Memory B cell (primary cell): ENCODE results near the gene GRK1.

Source experiments
- ATAC-seq: fragments of 150-1000 bp; cut with Tn5 transposase; 2 replicates; pipeline ENCODE4 v1.10.0; 2021; ENCODE audit warnings: low read depth, mild to moderate bottlenecking, moderate library complexity
- DNase-seq, 2 donors: peaks; one replicate each; pipeline ENCODE4 v3.0.0; 2022; ENCODE audit warnings: low spot score in 2 of 2
- H3K27ac Mint-ChIP-seq: one replicate; pipeline ENCODE4 v1.8.0; 2022; ENCODE audit warnings: mild to moderate bottlenecking, moderate library complexity, mixed read lengths
- H3K27me3 Mint-ChIP-seq: one replicate; pipeline ENCODE4 v1.8.0; 2022; ENCODE audit warnings: mixed read lengths
- H3K36me3 Mint-ChIP-seq: one replicate; pipeline ENCODE4 v1.8.0; 2022; ENCODE audit warnings: mild to moderate bottlenecking, mixed read lengths
- H3K4me1 Mint-ChIP-seq: one replicate; pipeline ENCODE4 v1.8.0; 2022; ENCODE audit warnings: mixed read lengths
- H3K4me3 Mint-ChIP-seq: one replicate; pipeline ENCODE4 v1.8.0; 2022; ENCODE audit warnings: mild to moderate bottlenecking, moderate library complexity, mixed read lengths
- H3K9me3 Mint-ChIP-seq: one replicate; pipeline ENCODE4 v1.8.0; 2022; ENCODE audit warnings: mixed read lengths

The GRK1 gene

DNA sequence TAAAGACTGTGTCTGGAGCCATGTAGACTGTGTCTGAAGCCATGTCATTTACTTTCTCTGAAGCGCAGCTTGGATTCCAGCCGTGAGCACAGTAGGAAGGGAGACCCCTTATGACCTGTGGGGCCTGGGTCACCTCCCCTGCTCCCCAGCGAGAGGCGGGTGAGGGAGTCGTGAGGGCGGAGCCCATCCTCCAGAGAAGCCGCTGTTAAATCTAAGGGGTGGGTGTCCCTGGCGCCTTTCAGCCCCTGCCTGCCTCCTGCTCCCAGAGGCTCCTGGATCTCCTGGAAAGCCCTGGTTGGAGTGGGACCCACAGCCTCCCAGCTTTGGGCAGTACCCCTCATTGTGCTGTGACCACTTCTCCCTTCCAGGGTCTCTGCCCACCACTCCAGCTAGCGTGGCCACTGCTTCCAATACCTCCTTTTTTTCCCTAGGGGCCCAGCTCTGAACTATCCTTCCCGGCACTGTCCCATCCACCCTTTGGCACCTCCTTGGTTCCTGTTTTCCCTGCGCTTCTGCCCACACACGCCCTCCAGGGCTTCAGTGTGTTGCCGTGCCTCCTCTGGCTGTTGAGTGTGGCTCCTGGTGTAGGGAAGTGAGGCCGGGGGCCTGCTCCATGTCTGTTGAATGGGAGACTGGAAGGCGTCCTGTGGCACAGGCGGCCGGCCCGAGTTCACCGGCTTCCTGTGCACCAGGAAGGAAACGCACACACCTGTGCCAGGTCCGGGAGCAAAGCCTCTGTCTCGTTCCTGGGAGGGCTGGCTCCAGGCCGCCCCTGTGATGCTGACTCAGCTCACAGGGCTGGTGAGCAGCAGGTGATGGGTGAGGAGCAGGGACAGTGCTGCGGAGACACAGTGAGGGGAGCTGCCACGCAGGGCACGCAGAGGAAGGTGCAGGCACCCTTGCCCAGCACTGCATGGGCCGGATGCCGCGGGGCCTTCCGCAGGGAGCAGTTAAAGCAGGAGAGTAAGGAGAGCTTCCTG lies 38.4 kb upstream of the GRK1 start:
- Mint-ChIP-seq H3K27ac (no peak overlapping the region), H3K4me1 (peaks cover 8% of the 10 kb centered on the region), H3K4me3 (no peak overlapping the region), H3K9me3 (no peaks in the 10 kb centered on the region), H3K36me3 (peaks cover 22% of the 10 kb centered on the region), H3K27me3 (no peaks in the 10 kb centered on the region)
- DNase-seq (no peak), ATAC-seq (no peak)

DNA sequence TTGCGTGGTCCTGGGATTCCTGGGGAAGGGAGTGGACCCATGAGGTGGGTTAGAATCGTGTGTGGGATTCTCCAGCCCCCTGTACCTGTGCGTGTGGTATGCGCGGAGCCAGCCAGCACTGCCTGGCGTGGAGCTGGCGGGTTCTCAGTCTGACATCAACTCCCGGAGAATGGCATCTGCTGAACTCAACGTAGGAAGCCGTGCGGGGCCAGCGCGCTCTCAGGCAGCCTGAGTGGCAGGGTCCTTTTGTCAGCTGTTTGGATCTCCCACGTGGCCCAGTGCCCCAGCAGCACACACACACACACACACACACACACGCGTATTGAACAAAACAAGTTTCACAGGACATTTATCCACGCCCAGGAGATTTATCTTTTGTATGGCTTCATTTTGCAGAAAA lies 37.2 kb upstream of the GRK1 start:
- DNase-seq (no peak), ATAC-seq (no peak)
- H3K27ac Mint-ChIP-seq: no peak overlapping the region
- no peaks in the 10 kb centered on the region for H3K27me3 Mint-ChIP-seq
- no peaks in the 10 kb centered on the region for H3K9me3 Mint-ChIP-seq
- H3K36me3 Mint-ChIP-seq: peaks cover 20% of the 10 kb centered on the region
- H3K4me1 Mint-ChIP-seq: peaks cover 5% of the 10 kb centered on the region
- no peak overlapping the region for H3K4me3 Mint-ChIP-seq

GRCh38 chr13:113630296-113630695 lies 36.7 kb upstream of the GRK1 start:
- Mint-ChIP-seq H3K4me1 (peaks cover 5% of the 10 kb centered on the region), H3K36me3 (peaks cover 17% of the 10 kb centered on the region), H3K27me3 (no peaks in the 10 kb centered on the region), H3K9me3 (no peaks in the 10 kb centered on the region), H3K4me3 (no peak overlapping the region), H3K27ac (no peak overlapping the region)
- ATAC-seq: no peak
- no peak for DNase-seq

DNA sequence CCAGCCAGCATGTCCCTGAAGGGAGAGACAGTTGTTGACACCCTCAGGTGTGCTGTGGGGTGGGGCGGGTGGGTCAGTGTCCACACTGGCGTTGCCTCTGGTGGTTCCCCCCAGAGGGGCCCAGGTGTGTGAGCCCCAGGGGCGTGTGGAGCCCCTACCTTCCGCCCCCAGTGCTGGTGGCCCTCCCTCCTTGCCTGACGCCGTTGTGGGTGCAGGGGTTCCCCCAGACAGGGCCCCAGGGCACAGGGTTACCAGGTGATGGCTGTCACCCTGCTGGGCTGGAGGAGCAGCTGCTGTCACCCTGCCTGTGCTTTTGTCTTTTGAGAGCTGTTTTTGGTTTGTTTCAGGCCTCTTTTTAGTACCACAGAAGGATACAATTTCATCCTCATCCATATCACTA lies 36.2 kb upstream of the GRK1 start:
- H3K4me3 Mint-ChIP-seq: no peak overlapping the region
- H3K27me3 Mint-ChIP-seq: no peaks in the 10 kb centered on the region
- peaks cover 5% of the 10 kb centered on the region for H3K4me1 Mint-ChIP-seq
- no peaks in the 10 kb centered on the region for H3K9me3 Mint-ChIP-seq
- DNase-seq: no peak
- H3K36me3 Mint-ChIP-seq: peaks cover 18% of the 10 kb centered on the region
- ATAC-seq: no peak
- no peak overlapping the region for H3K27ac Mint-ChIP-seq

DNA sequence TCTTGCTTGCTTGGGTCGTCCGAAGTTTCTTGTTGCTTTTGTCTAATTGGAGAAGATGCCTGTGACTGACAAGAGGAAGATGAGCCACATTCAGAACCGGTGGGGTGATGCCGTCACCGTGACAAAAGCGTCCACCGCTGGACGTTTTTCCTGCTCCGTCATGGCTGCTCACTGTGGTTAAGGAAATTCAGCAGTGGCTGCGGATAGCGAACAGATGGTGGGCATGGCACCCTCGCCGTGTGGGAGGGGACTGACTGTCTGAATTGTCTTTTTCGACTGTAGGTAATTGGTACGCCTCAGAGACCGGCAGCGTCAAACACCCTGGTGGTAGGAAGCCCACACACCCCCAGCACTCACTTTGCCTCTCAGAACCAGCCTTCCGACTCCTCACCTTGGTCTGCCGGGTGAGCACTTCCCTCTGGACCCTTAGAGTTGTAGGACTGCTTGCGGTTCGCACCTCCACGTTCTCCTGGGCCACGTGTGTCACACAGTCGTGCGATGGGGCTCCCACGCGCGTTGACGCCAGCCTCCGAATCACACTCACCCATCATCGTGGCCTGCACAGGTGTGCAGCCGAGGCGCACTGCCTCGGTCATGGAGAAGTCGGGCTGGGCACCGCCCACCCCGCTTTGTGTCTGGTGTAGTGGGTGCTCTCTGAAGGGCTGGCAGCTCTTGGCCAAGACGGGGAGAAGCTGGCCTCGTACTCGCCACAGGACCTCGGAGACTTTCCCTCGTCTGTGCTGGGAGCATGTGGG lies 35.5 kb upstream of the GRK1 start:
- no peaks in the 10 kb centered on the region for H3K9me3 Mint-ChIP-seq
- H3K36me3 Mint-ChIP-seq: peaks cover 19% of the 10 kb centered on the region
- no peak for ATAC-seq
- H3K4me3 Mint-ChIP-seq: no peak overlapping the region
- no peaks in the 10 kb centered on the region for H3K27me3 Mint-ChIP-seq
- H3K27ac Mint-ChIP-seq: no peak overlapping the region
- H3K4me1 Mint-ChIP-seq: peaks cover 5% of the 10 kb centered on the region
- no peak for DNase-seq

DNA sequence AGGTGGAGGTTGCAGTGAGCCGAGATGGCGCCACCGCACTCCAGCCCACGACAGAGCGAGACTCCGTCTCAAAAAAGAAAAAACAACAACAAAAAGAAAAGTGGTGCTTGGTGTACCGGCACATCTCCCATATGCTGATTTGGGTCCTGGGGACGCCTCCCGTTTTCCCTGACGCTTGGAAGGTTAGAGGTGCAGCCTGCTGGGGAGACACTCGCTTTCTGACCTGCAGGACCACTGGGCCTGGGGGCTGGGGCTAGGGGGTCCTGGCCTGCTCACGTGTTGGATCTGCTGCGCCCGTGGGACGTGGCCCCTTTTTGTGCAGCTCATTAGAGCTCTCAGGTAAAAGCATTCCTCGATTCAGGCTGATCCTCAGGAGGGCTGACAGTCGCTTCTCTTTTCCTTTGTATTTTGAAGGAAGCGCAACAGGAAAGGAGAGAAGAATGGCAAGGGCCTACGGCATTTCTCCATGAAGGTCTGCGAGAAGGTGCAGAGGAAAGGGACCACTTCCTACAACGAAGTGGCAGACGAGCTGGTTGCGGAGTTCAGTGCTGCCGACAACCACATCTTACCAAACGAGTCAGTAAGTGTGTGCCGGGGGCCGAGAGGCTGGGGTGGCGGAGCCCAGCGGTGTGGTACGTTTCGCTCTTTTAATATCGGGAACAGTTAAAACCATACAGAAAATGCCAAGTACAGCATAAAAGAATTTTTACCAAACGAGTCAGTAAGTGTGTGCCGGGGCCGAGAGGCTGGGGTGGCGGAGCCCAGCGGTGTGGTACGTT lies 34.1 kb upstream of the GRK1 start:
- Mint-ChIP-seq H3K36me3 (peaks cover 27% of the 10 kb centered on the region), H3K27me3 (no peaks in the 10 kb centered on the region), H3K4me3 (no peak overlapping the region), H3K27ac (no peak overlapping the region), H3K9me3 (no peaks in the 10 kb centered on the region), H3K4me1 (peaks cover 5% of the 10 kb centered on the region)
- ATAC-seq (no peak), DNase-seq (no peak)

GRCh38 chr13:113633485-113633873 lies 33.5 kb upstream of the GRK1 start:
- Mint-ChIP-seq H3K27me3 (no peaks in the 10 kb centered on the region), H3K36me3 (peaks cover 30% of the 10 kb centered on the region), H3K4me1 (peaks cover 5% of the 10 kb centered on the region), H3K9me3 (no peaks in the 10 kb centered on the region), H3K4me3 (no peak overlapping the region), H3K27ac (no peak overlapping the region)
- ATAC-seq: no peak
- DNase-seq: no peak

DNA sequence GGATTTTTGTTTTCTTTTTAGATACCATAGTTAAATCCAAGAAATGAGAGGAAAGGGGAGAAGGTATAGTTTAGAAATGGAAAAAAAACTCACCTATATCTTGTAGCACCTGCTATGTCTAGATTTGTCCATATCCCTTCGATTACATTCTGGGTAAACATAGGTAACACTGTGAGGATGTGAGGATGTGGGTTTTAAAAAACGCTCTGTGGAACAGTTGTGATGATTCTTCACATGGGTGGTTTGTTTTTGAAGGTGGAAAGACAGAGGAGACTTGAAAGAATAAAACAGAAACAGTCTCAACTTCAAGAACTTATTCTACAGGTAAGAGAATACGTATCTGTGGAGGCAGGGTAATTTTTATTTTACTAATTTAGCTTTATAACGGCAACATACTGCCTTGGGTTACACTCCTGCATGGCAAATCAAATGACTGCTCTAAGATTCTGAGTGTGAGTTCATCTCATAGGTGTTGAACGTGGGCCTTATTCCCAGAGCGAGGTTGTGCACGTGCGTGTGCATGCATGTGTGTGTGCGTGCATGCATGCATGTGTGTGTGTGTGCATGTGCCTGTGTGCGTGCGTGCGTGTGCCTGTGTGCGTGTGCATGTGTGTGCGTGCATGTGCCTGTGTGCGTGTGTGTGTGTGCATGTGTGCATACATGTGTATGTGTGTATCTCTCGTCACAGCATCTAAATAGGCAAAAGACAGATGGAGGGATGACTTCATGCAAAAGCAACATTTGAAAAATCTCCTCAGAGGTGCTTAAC lies 32.6 kb upstream of the GRK1 start:
- Mint-ChIP-seq H3K36me3 (peaks cover 30% of the 10 kb centered on the region), H3K27ac (no peak overlapping the region), H3K4me1 (no peaks in the 10 kb centered on the region), H3K4me3 (no peak overlapping the region), H3K9me3 (no peaks in the 10 kb centered on the region), H3K27me3 (no peaks in the 10 kb centered on the region)
- ATAC-seq (no peak), DNase-seq (no peak)

DNA sequence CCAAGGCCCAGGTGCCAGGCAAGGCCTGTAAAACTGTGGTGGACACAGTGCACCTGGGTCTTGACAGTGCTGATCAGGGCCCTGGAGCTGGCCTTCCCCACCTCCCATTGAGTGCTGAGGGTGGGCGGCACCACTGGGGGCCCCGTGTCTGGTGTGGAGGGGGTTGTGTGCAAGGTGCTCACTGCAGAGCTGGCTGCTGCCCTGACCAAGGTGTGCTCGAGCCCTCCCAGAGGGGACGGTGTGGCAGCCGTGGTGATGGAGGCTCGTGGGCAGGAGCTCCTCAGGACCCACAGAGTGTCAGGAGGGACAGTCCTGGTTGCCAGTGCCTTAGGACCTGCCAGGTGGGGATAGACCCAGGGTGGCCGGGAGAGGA lies 32.0 kb upstream of the GRK1 start:
- no peaks in the 10 kb centered on the region for H3K9me3 Mint-ChIP-seq
- H3K4me1 Mint-ChIP-seq: no peaks in the 10 kb centered on the region
- H3K36me3 Mint-ChIP-seq: peaks cover 35% of the 10 kb centered on the region
- DNase-seq (no peak), ATAC-seq (no peak)
- H3K4me3 Mint-ChIP-seq: no peak overlapping the region
- H3K27ac Mint-ChIP-seq: no peak overlapping the region
- no peaks in the 10 kb centered on the region for H3K27me3 Mint-ChIP-seq

DNA sequence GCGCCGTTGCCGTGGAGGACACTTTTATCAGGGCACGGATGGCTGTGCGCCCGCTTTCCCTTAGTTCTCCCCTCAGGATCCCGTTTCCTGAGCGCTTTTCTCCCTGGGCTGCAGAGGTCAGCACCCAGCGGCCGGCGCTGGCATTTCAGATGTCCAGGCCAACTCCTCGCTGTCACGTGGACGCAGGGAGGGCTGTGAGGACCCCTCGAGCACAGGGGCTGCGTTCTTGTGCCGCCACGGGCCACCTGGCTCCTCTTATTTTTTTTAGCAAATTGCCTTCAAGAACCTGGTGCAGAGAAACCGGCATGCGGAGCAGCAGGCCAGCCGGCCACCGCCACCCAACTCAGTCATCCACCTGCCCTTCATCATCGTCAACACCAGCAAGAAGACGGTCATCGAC lies 31.3 kb upstream of the GRK1 start:
- DNase-seq: no peak

GRCh38 chr13:113636266-113636963 lies 30.6 kb upstream of the GRK1 start:
- no peaks in the 10 kb centered on the region for H3K4me1 Mint-ChIP-seq
- no peaks in the 10 kb centered on the region for H3K9me3 Mint-ChIP-seq
- ATAC-seq (no peak), DNase-seq (no peak)
- no peaks in the 10 kb centered on the region for H3K27me3 Mint-ChIP-seq
- H3K27ac Mint-ChIP-seq: no peak overlapping the region
- no peak overlapping the region for H3K4me3 Mint-ChIP-seq
- peaks cover 44% of the 10 kb centered on the region for H3K36me3 Mint-ChIP-seq

More for the DNA sequence above, 31.3 kb upstream of the GRK1 start:
- ATAC-seq: no peak
- H3K4me1 Mint-ChIP-seq: no peaks in the 10 kb centered on the region
- H3K27me3 Mint-ChIP-seq: no peaks in the 10 kb centered on the region
- no peaks in the 10 kb centered on the region for H3K9me3 Mint-ChIP-seq
- H3K27ac Mint-ChIP-seq: no peak overlapping the region
- no peak overlapping the region for H3K4me3 Mint-ChIP-seq
- peaks cover 42% of the 10 kb centered on the region for H3K36me3 Mint-ChIP-seq

DNA sequence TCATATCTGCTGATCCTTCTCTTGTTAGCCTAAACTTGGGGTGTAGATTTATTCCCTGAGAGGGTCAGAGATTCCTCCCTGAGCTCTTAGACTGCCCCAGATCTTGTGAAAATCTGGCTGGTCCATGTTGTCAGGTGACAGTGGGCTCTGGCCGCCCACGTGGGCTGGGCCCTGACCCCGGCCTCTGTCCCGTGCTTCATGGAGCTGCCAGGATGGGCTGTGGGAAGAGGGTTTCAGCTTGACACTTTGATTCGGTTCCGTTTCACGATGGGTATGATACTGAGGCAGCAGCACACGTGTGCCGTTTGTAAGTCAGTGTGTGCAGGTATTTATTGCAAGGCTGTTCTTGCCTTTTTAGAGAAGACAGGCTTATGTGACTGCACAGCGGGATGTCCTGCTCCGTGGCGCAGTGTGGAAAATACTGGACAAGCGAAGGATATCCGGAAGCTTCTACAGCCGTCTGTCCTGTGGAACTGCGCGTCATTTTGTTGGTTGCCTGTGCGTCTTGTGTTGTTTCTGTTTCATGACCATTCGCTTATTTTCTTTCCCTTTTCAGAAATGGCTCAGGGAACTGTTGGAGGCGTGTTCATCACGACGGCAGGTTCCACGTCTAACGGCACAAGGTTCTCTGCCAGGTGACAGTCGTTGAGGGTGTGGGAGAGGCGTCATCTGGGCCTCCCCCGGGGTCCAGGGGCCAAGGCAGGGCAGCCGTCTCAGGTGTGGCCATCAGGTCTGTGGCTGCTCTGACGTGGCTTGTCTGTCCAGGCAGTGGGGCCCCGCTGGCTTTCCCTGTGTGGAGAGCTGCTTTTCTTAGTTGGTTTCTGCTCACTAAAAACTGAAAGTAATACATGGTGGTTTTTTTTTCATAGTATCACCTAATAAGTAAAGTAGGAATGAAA lies 29.5 kb upstream of the GRK1 start:
- no peak for DNase-seq
- Mint-ChIP-seq H3K9me3 (no peaks in the 10 kb centered on the region), H3K36me3 (peaks cover 52% of the 10 kb centered on the region), H3K27ac (no peak overlapping the region), H3K27me3 (no peaks in the 10 kb centered on the region), H3K4me3 (no peak overlapping the region), H3K4me1 (peaks cover 2% of the 10 kb centered on the region)
- ATAC-seq: no peak
